Upper lobe of left lung (tissue), 6 donors: ENCODE results near the gene TAC4. TPM values are rescaled to one million over a fixed set of nuclear protein-coding genes. Genes with fewer than 3 reads are reported as not detected.

Experiments used
- ATAC-seq, 2 donors: fragments of 200-7000 bp; cut with Tn5 transposase; one replicate each; pipeline ENCODE4 v1.9.1; 2022; ENCODE audit warnings: mild to moderate bottlenecking in 2 of 2, moderate library complexity in 2 of 2; ENCODE audit not compliant: low FRiP score in 2 of 2
- DNase-seq, 2 donors: peaks; one replicate each; pipeline ENCODE4 v3.0.0-alpha.2; 2019 to 2020
- H3K27ac ChIP-seq, 4 donors: fragments of 200-600 bp; sonication (generic); one replicate each; pipeline ENCODE4 v1.5.1; 2016 to 2019
- H3K27me3 ChIP-seq, 4 donors: fragments of 200-600 bp; sonication (generic); one replicate each; pipeline ENCODE4 v1.5.1; 2017 to 2019
- H3K36me3 ChIP-seq, 4 donors: fragments of 200-600 bp; sonication (generic); one replicate each; pipeline ENCODE4 v1.5.1; 2016 to 2019
- H3K4me1 ChIP-seq, 4 donors: fragments of 200-600 bp; sonication (generic); one replicate each; pipeline ENCODE4 v1.5.1; 2018 to 2019
- H3K4me3 ChIP-seq, 4 donors: fragments of 200-600 bp; sonication (generic); one replicate each; pipeline ENCODE4 v1.5.1; 2017 to 2019; ENCODE audit warnings: mild to moderate bottlenecking in 2 of 4, moderate library complexity in 1 of 4
- H3K9me3 ChIP-seq, 4 donors: fragments of 200-600 bp; sonication (generic); one replicate each; pipeline ENCODE4 v1.5.1; 2018 to 2019
- EP300 ChIP-seq, 4 donors: sonication (generic); formaldehyde crosslinking; IDR thresholded peaks; one replicate each; pipeline ENCODE4 v1.5.1; 2017; ENCODE audit warnings: antibody characterized with exemption in 4 of 4, control low read depth in 2 of 4
- POLR2A ChIP-seq, 4 donors: fragments of 450-650 bp; IDR thresholded peaks; one replicate each; pipeline ENCODE4 v1.5.1; 2016 to 2017; ENCODE audit warnings: antibody characterized with exemption in 4 of 4, mild to moderate bottlenecking in 2 of 4
- POLR2AphosphoS5 ChIP-seq, 2 donors: sonication (generic); formaldehyde crosslinking; IDR thresholded peaks; one replicate each; pipeline ENCODE4 v1.5.1; 2017; ENCODE audit warnings: antibody characterized with exemption in 2 of 2
- WGBS, 2 donors: methylation state at CpG; one replicate each; pipeline ENCODE4 v1.1.5; 2017 to 2018; 5-methylcytosine and 5-hydroxymethylcytosine counted together
- total RNA-seq, 6 donors: library from RNA; depleted of rRNA in 4 of 6; stranded (reverse); fragments of >200 nt in 4 of 6; gene quantifications; one replicate each; pipeline versions ENCODE4 v1.1.0 to v1.2.1, GENCODE V29; 2016 to 2021
- TF ChIP-seq, protein P1 (sequence below), 6 experiments: fragments of 450-650 bp in 4 of 6; fragments of 200-600 bp in 2 of 6; sonication (generic) in 2 of 6; IDR thresholded peaks; one replicate each; pipeline ENCODE4 v1.5.1; 2016 to 2019; ENCODE audit warnings: antibody characterized with exemption in 6 of 6
- donor health status: DM: no; HTN: no; CAD: no; lungs with moderate emphysema.
- donor health status: DM: no; HTN: yes; CAD: no; lungs with severe emphysema.

TAC4 gene
- total RNA-seq, 6 donors from 2014 or later: not detected

DNA sequence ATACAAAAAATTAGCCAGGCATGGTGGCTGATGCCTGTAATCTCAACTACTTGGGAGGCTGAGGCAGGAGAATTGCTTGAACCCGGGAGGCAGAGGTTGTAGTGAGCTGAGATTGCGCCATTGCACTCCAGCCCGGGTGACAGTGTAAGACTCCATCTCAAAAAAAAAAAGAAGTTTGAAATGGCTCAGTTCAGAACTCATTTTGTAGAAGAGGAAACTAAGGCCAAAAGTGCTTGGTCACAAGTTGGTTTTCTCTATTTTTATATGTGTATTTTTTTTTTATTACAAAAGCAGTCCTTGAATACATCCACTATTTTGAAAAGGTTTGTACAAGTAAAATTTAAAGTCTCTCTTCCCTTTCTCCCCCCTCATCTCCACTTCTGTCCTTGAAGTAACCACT lies 5.5 kb downstream of the TAC4 start:
- no peaks in the 10 kb centered on the region for H3K36me3 ChIP-seq
- H3K4me3 ChIP-seq: no peak overlapping the region
- no peak for ATAC-seq
- H3K9me3 ChIP-seq: no peaks in the 10 kb centered on the region
- TF ChIP-seq POLR2A (IDR thresholded peaks at IDR 0.05) (no peak), EP300 (IDR thresholded peaks at IDR 0.05) (no peak), POLR2AphosphoS5 (IDR thresholded peaks at IDR 0.05) (no peak)
- TF ChIP-seq, protein P1, sequence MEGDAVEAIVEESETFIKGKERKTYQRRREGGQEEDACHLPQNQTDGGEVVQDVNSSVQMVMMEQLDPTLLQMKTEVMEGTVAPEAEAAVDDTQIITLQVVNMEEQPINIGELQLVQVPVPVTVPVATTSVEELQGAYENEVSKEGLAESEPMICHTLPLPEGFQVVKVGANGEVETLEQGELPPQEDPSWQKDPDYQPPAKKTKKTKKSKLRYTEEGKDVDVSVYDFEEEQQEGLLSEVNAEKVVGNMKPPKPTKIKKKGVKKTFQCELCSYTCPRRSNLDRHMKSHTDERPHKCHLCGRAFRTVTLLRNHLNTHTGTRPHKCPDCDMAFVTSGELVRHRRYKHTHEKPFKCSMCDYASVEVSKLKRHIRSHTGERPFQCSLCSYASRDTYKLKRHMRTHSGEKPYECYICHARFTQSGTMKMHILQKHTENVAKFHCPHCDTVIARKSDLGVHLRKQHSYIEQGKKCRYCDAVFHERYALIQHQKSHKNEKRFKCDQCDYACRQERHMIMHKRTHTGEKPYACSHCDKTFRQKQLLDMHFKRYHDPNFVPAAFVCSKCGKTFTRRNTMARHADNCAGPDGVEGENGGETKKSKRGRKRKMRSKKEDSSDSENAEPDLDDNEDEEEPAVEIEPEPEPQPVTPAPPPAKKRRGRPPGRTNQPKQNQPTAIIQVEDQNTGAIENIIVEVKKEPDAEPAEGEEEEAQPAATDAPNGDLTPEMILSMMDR (IDR thresholded peaks at IDR 0.05): no peak
- H3K4me1 ChIP-seq: peaks cover 7 to 20% (median 16%) of the 10 kb centered on the region in 4 donors
- no peak for DNase-seq
- H3K27ac ChIP-seq: no peak overlapping the region
- WGBS, 2 donors: 50 to 56% methylated on average over 3 of the region's 3 CpGs
- no peaks in the 10 kb centered on the region for H3K27me3 ChIP-seq

- H3K36me3 ChIP-seq: no peaks in the 10 kb centered on the region
- DNase-seq: no peak
- H3K4me3 ChIP-seq: no peak overlapping the region
- H3K27ac ChIP-seq: no peak overlapping the region
- 94 to 95% methylated on average over 3 of the region's 3 CpGs for WGBS, 2 donors
- peaks cover 13 to 28% (median 24%) of the 10 kb centered on the region in 4 donors for H3K4me1 ChIP-seq
- TF ChIP-seq EP300 (IDR thresholded peaks at IDR 0.05) (no peak), POLR2A (IDR thresholded peaks at IDR 0.05) (no peak), POLR2AphosphoS5 (IDR thresholded peaks at IDR 0.05) (no peak)
- TF ChIP-seq, protein P1 (IDR thresholded peaks at IDR 0.05): no peak
- ATAC-seq: no peak
- no peaks in the 10 kb centered on the region for H3K9me3 ChIP-seq
- H3K27me3 ChIP-seq: no peaks in the 10 kb centered on the region
Measured at GRCh38 chr17:49841548-49841947, 6.3 kb downstream of the TAC4 start.

GRCh38 chr17:49839455-49839854 lies 8.4 kb downstream of the TAC4 start:
- Histone ChIP-seq H3K36me3 (peaks cover 0 to 4% (median 1%) of the 10 kb centered on the region in 4 donors), H3K9me3 (no peaks in the 10 kb centered on the region), H3K4me1 (peaks cover 24 to 38% (median 32%) of the 10 kb centered on the region in 4 donors), H3K27ac (no peak overlapping the region), H3K4me3 (no peak overlapping the region), H3K27me3 (no peaks in the 10 kb centered on the region)
- ATAC-seq (no peak), DNase-seq (no peak)
- WGBS, 2 donors: 79% methylated on average over 3 to 5 of the region's 5 CpGs
- TF ChIP-seq POLR2AphosphoS5 (IDR thresholded peaks at IDR 0.05) (no peak), EP300 (IDR thresholded peaks at IDR 0.05) (no peak), POLR2A (IDR thresholded peaks at IDR 0.05) (no peak)
- TF ChIP-seq, protein P1 (IDR thresholded peaks at IDR 0.05): no peak

GRCh38 chr17:49836111-49837030 lies 11.5 kb downstream of the TAC4 start:
- TF ChIP-seq, protein P1 (IDR thresholded peaks at IDR 0.05): no peak
- peak in 3 of 4 donors; percentile 13 to 81 (median 32) for TF ChIP-seq EP300 (IDR thresholded peaks at IDR 0.05)
- no peak for TF ChIP-seq POLR2A (IDR thresholded peaks at IDR 0.05)
- peak in 1 of 2 donors; percentile 34 for TF ChIP-seq POLR2AphosphoS5 (IDR thresholded peaks at IDR 0.05)
- Histone ChIP-seq H3K36me3 (peaks cover 0 to 18% (median 10%) of the 10 kb centered on the region in 4 donors), H3K4me1 (peaks cover 31 to 46% (median 45%) of the 10 kb centered on the region in 4 donors), H3K9me3 (no peaks in the 10 kb centered on the region), H3K27me3 (no peaks in the 10 kb centered on the region), H3K27ac (peak overlapping the region; percentile 67 to 84 (median 74)), H3K4me3 (no peak overlapping the region)
- peak; percentile 62 to 85 for ATAC-seq
- 34 to 42% methylated on average over 16 of the region's 16 CpGs for WGBS, 2 donors
- peak; percentile 73 to 76 for DNase-seq
